GM23248 (cell line): ENCODE data around the gene PHF23. TPM values are rescaled to one million over a fixed set of nuclear protein-coding genes. Genes with fewer than 3 reads are reported as not detected.

Experiments used
- DNase-seq: peaks from one replicate; pipeline ENCODE4 v3.0.0-alpha.2; 2015
- H2AFZ ChIP-seq: fragments of 200-600 bp; sonication (generic); 2 replicates; pipeline ENCODE4 v1.6.1; 2016; ENCODE audit warnings: antibody characterized with exemption
- H3F3A ChIP-seq: fragments of 200-600 bp; sonication (generic); 2 replicates; pipeline ENCODE4 v1.6.1; 2016; ENCODE audit warnings: mild to moderate bottlenecking, antibody characterized with exemption, mixed run types; ENCODE audit not compliant: insufficient read depth
- H3K27ac ChIP-seq: fragments of 200-600 bp; sonication (generic); 2 replicates; pipeline ENCODE4 v1.5.1; 2016; ENCODE audit warnings: mild to moderate bottlenecking
- H3K27me3 ChIP-seq: fragments of 200-600 bp; sonication (generic); replicated peaks from 2 replicates; pipeline ENCODE4 v1.6.1; 2016; ENCODE audit warnings: mild to moderate bottlenecking; ENCODE audit not compliant: insufficient read depth
- H3K36me3 ChIP-seq: fragments of 200-600 bp; sonication (generic); 2 replicates; pipeline ENCODE4 v1.6.1; 2016; ENCODE audit warnings: low read depth, mild to moderate bottlenecking
- H3K4me1 ChIP-seq: fragments of 200-600 bp; sonication (generic); 2 replicates; pipeline ENCODE4 v1.6.1; 2016; ENCODE audit warnings: mild to moderate bottlenecking; ENCODE audit not compliant: insufficient read depth
- H3K4me2 ChIP-seq: fragments of 200-600 bp; sonication (generic); one replicate; pipeline ENCODE4 v1.6.1; 2016; ENCODE audit warnings: mild to moderate bottlenecking; ENCODE audit not compliant: unreplicated experiment
- H3K4me3 ChIP-seq: fragments of 200-600 bp; sonication (generic); 2 replicates; pipeline ENCODE4 v1.5.1; 2016; ENCODE audit warnings: mild to moderate bottlenecking
- H3K79me2 ChIP-seq: fragments of 200-600 bp; sonication (generic); 2 replicates; pipeline ENCODE4 v1.6.1; 2016; ENCODE audit warnings: mild to moderate bottlenecking; ENCODE audit not compliant: insufficient read depth
- H3K9ac ChIP-seq: fragments of 200-600 bp; sonication (generic); 2 replicates; pipeline ENCODE4 v1.6.1; 2016; ENCODE audit warnings: mild to moderate bottlenecking
- H3K9me2 ChIP-seq: fragments of 200-600 bp; sonication (generic); 2 replicates; pipeline ENCODE4 v1.6.1; 2016; ENCODE audit warnings: mixed run types, mild to moderate bottlenecking, moderate library complexity; ENCODE audit not compliant: insufficient read depth
- H3K9me3 ChIP-seq: fragments of 200-600 bp; sonication (generic); one replicate; pipeline ENCODE4 v1.6.1; 2017; ENCODE audit warnings: low read depth
- H4K20me1 ChIP-seq: fragments of 200-600 bp; sonication (generic); 2 replicates; pipeline ENCODE4 v1.6.0; 2016; ENCODE audit not compliant: insufficient read depth
- EZH2 ChIP-seq: fragments of 200-600 bp; sonication (generic); IDR thresholded peaks from 2 replicates; pipeline ENCODE4 v1.6.1; 2018; ENCODE audit warnings: antibody characterized with exemption, mild to moderate bottlenecking; ENCODE audit not compliant: insufficient read depth, poor library complexity, severe bottlenecking
- EZH2phosphoT487 ChIP-seq: fragments of 200-600 bp; sonication (generic); IDR thresholded peaks from 2 replicates; pipeline ENCODE4 v1.6.1; 2018; ENCODE audit warnings: antibody characterized with exemption, moderate library complexity, mild to moderate bottlenecking, low read depth; ENCODE audit not compliant: insufficient read depth
- WGBS, 2 experiments: methylation state at CpG; one replicate each; pipeline ENCODE4 v1.1.6; 2015 to 2017; ENCODE audit warnings: low lambda C conversion rate in 2 of 2, low coverage in 1 of 2; ENCODE audit errors: missing lambda C conversion rate in 2 of 2; 5-methylcytosine and 5-hydroxymethylcytosine counted together
- in situ Hi-C: fragments of 300-500 bp; cut with MboI; formaldehyde crosslinking; loops from 2 replicates; pipeline ENCODE4 v1.15.0; 2020
- polyA plus RNA-seq: library from polyadenylated mRNA; unstranded; fragments of >200 nt; fragmentation: Nextera tagmentation; extraction: Ambion mirVana; gene quantifications from 2 replicates; pipeline ENCODE4 v1.2.1, GENCODE V29; 2016
- total RNA-seq: library from RNA; depleted of rRNA; stranded (reverse); fragments of >200 nt; shearing (Covaris generic); gene quantifications from 2 replicates; pipeline ENCODE4 v1.2.3, GENCODE V29; 2014

The PHF23 gene
- total and polyA plus RNA-seq, 2 experiments from 2014 or later: 32.0 to 45.6 TPM

DNA sequence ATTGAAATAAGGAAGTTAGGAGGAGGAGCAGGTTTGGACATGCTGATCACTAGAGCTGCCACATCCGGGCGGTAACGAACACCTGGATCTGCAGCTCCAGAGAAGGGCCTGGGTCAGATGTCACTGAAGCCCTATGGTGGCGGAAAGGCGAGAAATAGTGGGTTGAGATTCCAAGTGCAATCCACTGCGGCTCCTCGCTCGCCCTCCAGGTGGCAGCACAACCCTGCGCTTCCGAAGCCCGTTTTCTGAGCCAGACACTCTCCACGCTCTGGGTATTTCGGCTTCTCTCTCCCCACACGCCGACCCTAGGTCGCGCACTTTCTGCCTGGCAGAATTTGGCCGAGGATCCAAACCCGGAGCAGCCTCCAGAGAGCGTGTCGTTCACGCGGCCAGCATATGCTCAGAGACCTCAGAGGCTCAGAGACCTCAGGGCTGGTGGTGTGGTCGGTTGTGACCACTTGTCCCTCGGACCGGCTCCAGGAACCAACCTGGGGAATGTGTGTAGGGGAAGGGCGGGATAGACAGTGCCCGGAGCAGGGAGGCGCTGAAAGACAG, 41.3 kb upstream of the PHF23 start:
- Histone ChIP-seq H3K79me2 (no peaks in the 10 kb centered on the region), H3K9ac (peak overlapping the region; percentile 74), H3K27ac (peak overlapping the region; percentile 57), H3K27me3 (no peaks in the 10 kb centered on the region; the same call in 1 of the 2 replicates), H3K9me3 (no peaks in the 10 kb centered on the region), H4K20me1 (no peaks in the 10 kb centered on the region), H3K4me3 (peak overlapping the region; percentile 70), H2AFZ (peak overlapping the region; percentile 78), H3K4me2 (peak overlapping the region; percentile 92), H3K36me3 (no peaks in the 10 kb centered on the region), H3K4me1 (no peaks in the 10 kb centered on the region), H3F3A (peaks cover 6% of the 10 kb centered on the region; the same call in 1 of the 2 replicates), H3K9me2 (no peaks in the 10 kb centered on the region)
- in situ Hi-C loops: no loop called here
- peak; percentile 89 for DNase-seq
- TF ChIP-seq EZH2 (no peak), EZH2phosphoT487 (no peak)
- 1 to 3% methylated on average over 29 of the region's 29 CpGs for WGBS, 2 experiments

- H3K9ac ChIP-seq: no peak overlapping the region
- DNase-seq: no peak
- WGBS, 2 experiments: 70 to 83% methylated on average over 8 of the region's 8 CpGs
- H4K20me1 ChIP-seq: no peaks in the 10 kb centered on the region
- H3K27ac ChIP-seq: no peak overlapping the region
- in situ Hi-C loops: no loop called here
- no peak overlapping the region for H3K4me3 ChIP-seq
- H3K9me3 ChIP-seq: no peaks in the 10 kb centered on the region
- no peaks in the 10 kb centered on the region for H3K9me2 ChIP-seq
- no peak for TF ChIP-seq EZH2phosphoT487
- no peak for TF ChIP-seq EZH2
- no peaks in the 10 kb centered on the region; the same call in 1 of the 2 replicates for H3K27me3 ChIP-seq
- peaks cover 6% of the 10 kb centered on the region; the same call in 1 of the 2 replicates for H3F3A ChIP-seq
- no peaks in the 10 kb centered on the region for H3K4me1 ChIP-seq
- H3K4me2 ChIP-seq: no peak overlapping the region
- no peaks in the 10 kb centered on the region for H3K79me2 ChIP-seq
- no peaks in the 10 kb centered on the region for H3K36me3 ChIP-seq
- no peak overlapping the region for H2AFZ ChIP-seq
Measured at GRCh38 chr17:7279448-7279847, 40.2 kb upstream of the PHF23 start.

GRCh38 chr17:7266784-7267183, 27.5 kb upstream of the PHF23 start:
- Histone ChIP-seq H3K4me3 (no peak overlapping the region), H3K4me2 (no peak overlapping the region), H3K27me3 (no peaks in the 10 kb centered on the region), H3K27ac (peak overlapping the region; percentile 52), H3K4me1 (peaks cover 12% of the 10 kb centered on the region), H3K36me3 (no peaks in the 10 kb centered on the region), H3F3A (peaks cover 16% of the 10 kb centered on the region), H3K9ac (no peak overlapping the region), H2AFZ (no peak overlapping the region), H3K9me2 (no peaks in the 10 kb centered on the region), H3K79me2 (no peaks in the 10 kb centered on the region), H4K20me1 (no peaks in the 10 kb centered on the region), H3K9me3 (no peaks in the 10 kb centered on the region)
- peak; percentile 61 for DNase-seq
- TF ChIP-seq EZH2phosphoT487 (no peak), EZH2 (no peak)
- in situ Hi-C loops: no loop called here
- WGBS, 2 experiments: 54 to 59% methylated on average over 1 of the region's 1 CpG

DNA sequence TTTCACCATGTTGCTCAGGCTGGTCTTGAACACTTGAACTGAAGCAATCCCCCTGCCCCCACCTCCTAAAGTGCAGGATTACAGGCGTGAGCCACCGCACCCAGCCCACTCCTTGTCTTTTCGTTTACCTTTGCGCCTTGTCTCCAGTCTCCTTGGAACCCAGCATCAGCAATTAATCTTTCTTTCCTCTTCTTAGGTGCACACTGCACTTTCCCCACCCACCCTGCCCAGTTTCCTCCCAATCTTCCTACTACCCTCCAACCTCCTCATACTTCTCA, 24.5 kb upstream of the PHF23 start:
- 77 to 81% methylated on average over 4 of the region's 4 CpGs for WGBS, 2 experiments
- no peaks in the 10 kb centered on the region for H3K9me2 ChIP-seq
- no peaks in the 10 kb centered on the region for H3K27me3 ChIP-seq
- H3K36me3 ChIP-seq: peaks cover 3% of the 10 kb centered on the region; the same call in 1 of the 2 replicates
- no peak for DNase-seq
- H3K9ac ChIP-seq: no peak overlapping the region
- no peaks in the 10 kb centered on the region for H3K9me3 ChIP-seq
- no peak overlapping the region for H3K4me3 ChIP-seq
- H3K79me2 ChIP-seq: no peaks in the 10 kb centered on the region
- H3K4me1 ChIP-seq: peaks cover 18% of the 10 kb centered on the region
- in situ Hi-C loops: no loop called here
- H3K4me2 ChIP-seq: no peak overlapping the region
- no peaks in the 10 kb centered on the region for H4K20me1 ChIP-seq
- no peak for TF ChIP-seq EZH2phosphoT487
- no peak for TF ChIP-seq EZH2
- H2AFZ ChIP-seq: peak overlapping the region; percentile 72; the same call in 1 of the 2 replicates
- H3F3A ChIP-seq: peaks cover 20% of the 10 kb centered on the region
- H3K27ac ChIP-seq: no peak overlapping the region
